SK-N-MC (cell line): ENCODE measurements around the gene NPPB.
A peak's percentile ranks its signal among the peaks of the same experiment; 100 is the strongest.

Source experiments
- DNase-seq: peaks from one replicate; pipeline ENCODE4 v3.0.0-alpha.2; 2011; ENCODE audit warnings: low read depth, low spot score
- H3K27ac ChIP-seq: fragments of 200-600 bp; sonication (generic); 2 replicates; pipeline ENCODE4 v1.5.1; 2016; ENCODE audit warnings: mixed run types
- H3K36me3 ChIP-seq: fragments of 200-600 bp; sonication (generic); 2 replicates; pipeline ENCODE4 v1.6.1; 2017; ENCODE audit warnings: antibody characterized with exemption, low read length, mixed read lengths; ENCODE audit not compliant: insufficient read depth
- H3K4me3 ChIP-seq: fragments of 200-600 bp; sonication (generic); 2 replicates; pipeline ENCODE4 v1.5.1; 2016
- H3K9ac ChIP-seq: fragments of 200-600 bp; sonication (generic); 2 replicates; pipeline ENCODE4 v1.8.0; 2017; ENCODE audit warnings: mixed run types, mixed read lengths; ENCODE audit not compliant: insufficient read length
- H3K9me3 ChIP-seq: fragments of 200-600 bp; sonication (generic); 2 replicates; pipeline ENCODE4 v1.6.1; 2017; ENCODE audit warnings: low read depth, mild to moderate bottlenecking, antibody characterized with exemption, low read length, moderate library complexity, mixed read lengths
- EZH2 ChIP-seq: fragments of 200-600 bp; sonication (generic); IDR thresholded peaks from one replicate; pipeline ENCODE4 v1.6.1; 2017; ENCODE audit warnings: antibody characterized with exemption
- FOXP2 ChIP-seq: optimal IDR thresholded peaks from 2 replicates; pipeline ENCODE3; 2011; ENCODE audit warnings: mild to moderate bottlenecking, moderate library complexity; ENCODE audit not compliant: insufficient read depth; ENCODE audit errors: extremely low read length, control extremely low read depth
- POLR2AphosphoS5 ChIP-seq: IDR thresholded peaks from 2 replicates; pipeline ENCODE4 v1.6.1; 2012; ENCODE audit warnings: mild to moderate bottlenecking, low read depth, low read length, borderline replicate concordance

Gene NPPB

GRCh38 chr1:11855430-11855829, 3.3 kb downstream of the NPPB start:
- H3K4me3 ChIP-seq = no peak overlapping the region
- no peak for DNase-seq
- no peak overlapping the region for H3K9ac ChIP-seq
- no peaks in the 10 kb centered on the region for H3K36me3 ChIP-seq
- TF ChIP-seq POLR2AphosphoS5 = no peak
- TF ChIP-seq FOXP2 = no peak
- TF ChIP-seq EZH2 = no peak
- H3K27ac ChIP-seq = no peak overlapping the region
- H3K9me3 ChIP-seq = no peaks in the 10 kb centered on the region

- Histone ChIP-seq H3K9me3 (no peaks in the 10 kb centered on the region), H3K27ac (no peak overlapping the region), H3K36me3 (no peaks in the 10 kb centered on the region), H3K9ac (no peak overlapping the region), H3K4me3 (no peak overlapping the region)
- DNase-seq = no peak
- TF ChIP-seq FOXP2 (no peak), EZH2 (no peak), POLR2AphosphoS5 (no peak)
These were observed 4.2 kb downstream of the NPPB start for GRCh38 chr1:11854519-11854918.

- H3K9me3 ChIP-seq = no peaks in the 10 kb centered on the region
- DNase-seq = no peak
- H3K9ac ChIP-seq = no peak overlapping the region
- H3K27ac ChIP-seq = no peak overlapping the region
- TF ChIP-seq FOXP2 = no peak
- no peak for TF ChIP-seq EZH2
- no peak for TF ChIP-seq POLR2AphosphoS5
- H3K36me3 ChIP-seq = no peaks in the 10 kb centered on the region
- no peak overlapping the region for H3K4me3 ChIP-seq
These were observed 7.6 kb downstream of the NPPB start for GRCh38 chr1:11851180-11851579.

- H3K4me3 ChIP-seq = no peak overlapping the region
- H3K9me3 ChIP-seq = no peaks in the 10 kb centered on the region
- no peak overlapping the region for H3K9ac ChIP-seq
- H3K27ac ChIP-seq = no peak overlapping the region
- TF ChIP-seq EZH2 (no peak), POLR2AphosphoS5 (no peak), FOXP2 (no peak)
- peaks cover 5% of the 10 kb centered on the region; the same call in 1 of the 2 replicates for H3K36me3 ChIP-seq
- DNase-seq = no peak
These were observed 8.6 kb downstream of the NPPB start for GRCh38 chr1:11850156-11850555.

- no peak overlapping the region for H3K9ac ChIP-seq
- DNase-seq = no peak
- TF ChIP-seq EZH2 (no peak), POLR2AphosphoS5 (no peak)
These were observed 10.4 kb downstream of the NPPB start for GRCh38 chr1:11848373-11848700.

GRCh38 chr1:11847667-11848372, 10.9 kb downstream of the NPPB start, which contains the start of gene NPPA:
Gene NPPA (minus strand): TSS chr1:11847783. CDS start chr1:11847684, 99 bp downstream.
- TF ChIP-seq FOXP2 (no peak), POLR2AphosphoS5 (no peak), EZH2 (no peak)
- Histone ChIP-seq H3K9ac (no peak within 1 kb of the TSS), H3K36me3 (peaks cover 16% of the 10 kb centered on the region; the same call in 1 of the 2 replicates), H3K4me3 (no peak within 1 kb of the TSS), H3K27ac (no peak within 1 kb of the TSS), H3K9me3 (no peaks in the 10 kb centered on the region)
- DNase-seq = no peak

More at GRCh38 chr1:11848373-11848700, 10.4 kb downstream of the NPPB start:
- Histone ChIP-seq H3K36me3 (peaks cover 16% of the 10 kb centered on the region; the same call in 1 of the 2 replicates), H3K27ac (no peak overlapping the region), H3K9me3 (no peaks in the 10 kb centered on the region), H3K4me3 (no peak overlapping the region)

- Histone ChIP-seq H3K4me3 (no peak overlapping the region), H3K36me3 (peaks cover 25% of the 10 kb centered on the region), H3K9me3 (no peaks in the 10 kb centered on the region), H3K9ac (no peak overlapping the region), H3K27ac (no peak overlapping the region)
- TF ChIP-seq FOXP2 (no peak), EZH2 (no peak), POLR2AphosphoS5 (no peak)
- no peak for DNase-seq
These were observed 13.0 kb downstream of the NPPB start for GRCh38 chr1:11845641-11846335.

GRCh38 chr1:11842154-11843041, 16.3 kb downstream of the NPPB start:
- no peak overlapping the region for H3K4me3 ChIP-seq
- H3K9me3 ChIP-seq = no peaks in the 10 kb centered on the region
- H3K9ac ChIP-seq = no peak overlapping the region
- peak; percentile 8 for DNase-seq
- H3K36me3 ChIP-seq = peaks cover 56% of the 10 kb centered on the region
- TF ChIP-seq POLR2AphosphoS5 = no peak
- TF ChIP-seq EZH2 = no peak
- TF ChIP-seq FOXP2 = no peak
- H3K27ac ChIP-seq = no peak overlapping the region
